Activated naive CD4-positive, alpha-beta T cell treated with Interleukin-2 at 50 U/mL for 16 hours (primary cell): ENCODE data around the gene WDR6.

Source experiments
- DNase-seq: peaks from one replicate; pipeline ENCODE4 v3.0.0-alpha.2; 2020

The WDR6 gene

DNA sequence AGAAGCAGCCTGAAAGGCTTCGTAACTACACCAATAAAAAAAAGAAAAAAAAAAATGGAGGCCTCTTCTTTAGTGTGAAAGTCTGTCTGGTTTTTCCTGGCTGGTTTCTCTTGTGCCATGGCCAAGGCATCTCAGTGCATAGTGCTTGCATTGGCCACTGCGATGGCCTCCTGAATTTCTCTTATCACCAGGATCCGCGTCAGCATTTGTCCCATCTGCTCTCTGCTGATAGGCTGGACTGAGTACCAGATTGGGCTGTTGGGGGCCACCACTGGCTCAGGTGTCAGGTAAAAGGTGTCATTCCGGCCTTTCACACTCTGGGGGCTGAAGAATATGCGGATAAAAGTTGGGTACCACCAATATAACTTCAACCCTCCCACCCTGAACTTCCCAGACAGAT is 23.1 kb downstream of the WDR6 start:
- no peak for DNase-seq

DNA sequence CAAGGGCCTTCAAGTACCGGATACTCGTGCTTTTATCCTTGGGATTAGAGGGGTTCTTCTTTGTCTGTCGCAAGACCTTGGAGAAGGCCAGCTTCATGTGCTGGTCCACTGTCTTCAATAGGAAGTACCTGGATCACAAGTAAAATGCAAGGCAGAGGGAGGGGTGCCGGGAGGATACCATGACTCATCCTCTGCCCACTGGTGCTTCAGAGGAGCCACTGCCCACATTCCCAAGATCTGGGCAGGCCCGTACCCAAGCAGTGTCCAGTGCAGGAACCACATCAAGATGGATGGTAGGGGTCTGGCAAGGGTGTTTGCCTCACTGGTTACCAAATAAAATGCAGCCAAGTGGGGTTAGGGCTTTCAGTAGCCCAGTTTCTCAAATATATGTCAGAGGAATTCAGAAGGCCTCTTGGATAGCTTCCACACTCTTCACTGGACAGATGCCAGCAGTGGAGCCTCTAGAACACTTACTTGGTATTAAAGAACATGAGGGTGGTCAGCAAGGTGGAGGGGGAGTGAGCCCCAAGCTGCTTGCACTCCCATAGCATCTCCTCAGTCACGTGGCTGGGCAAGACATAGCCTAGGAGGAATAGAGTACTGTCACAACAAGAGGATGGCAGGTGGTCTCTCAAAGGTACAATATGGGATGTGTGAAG is 25.6 kb downstream of the WDR6 start:
- DNase-seq = no peak

DNA sequence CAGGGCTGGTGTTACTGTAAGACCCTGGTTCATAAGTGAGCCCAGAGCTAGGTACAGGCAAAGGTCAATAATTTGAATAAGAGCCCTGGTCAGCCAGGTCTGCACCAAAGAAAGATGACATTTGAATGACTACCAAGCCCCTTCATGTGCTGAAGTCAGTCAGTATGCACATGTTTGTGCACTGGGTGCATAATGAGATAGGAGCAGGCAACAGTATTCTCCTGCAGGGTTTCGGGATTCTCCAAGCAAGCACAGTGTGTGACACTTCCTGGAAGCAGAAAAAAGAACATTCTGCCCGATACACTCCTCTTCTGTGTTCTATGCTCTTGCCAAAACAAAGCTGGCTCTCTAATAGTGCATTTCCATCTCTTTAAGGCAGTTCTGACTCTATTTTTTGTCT is 27.5 kb downstream of the WDR6 start:
- no peak for DNase-seq

DNA sequence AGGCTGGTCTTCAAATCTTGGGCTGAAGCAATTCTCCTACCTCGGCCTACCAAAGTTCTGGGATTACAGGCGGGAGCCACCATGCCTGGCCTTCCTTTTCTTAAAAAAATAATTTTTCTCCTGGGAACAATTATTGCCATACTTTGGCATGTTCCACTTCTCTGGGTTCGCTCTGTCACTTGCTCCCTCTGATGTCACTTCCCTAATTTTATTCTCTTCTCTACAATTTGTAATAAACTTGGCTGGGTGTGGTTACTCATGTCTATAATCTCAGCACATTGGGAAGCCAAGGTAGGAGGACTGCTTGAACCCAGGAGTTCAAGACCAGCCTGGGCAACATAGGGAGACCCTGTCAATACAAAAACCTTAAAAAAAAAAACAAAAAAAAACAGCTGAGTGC is 28.1 kb downstream of the WDR6 start:
- no peak for DNase-seq

DNA sequence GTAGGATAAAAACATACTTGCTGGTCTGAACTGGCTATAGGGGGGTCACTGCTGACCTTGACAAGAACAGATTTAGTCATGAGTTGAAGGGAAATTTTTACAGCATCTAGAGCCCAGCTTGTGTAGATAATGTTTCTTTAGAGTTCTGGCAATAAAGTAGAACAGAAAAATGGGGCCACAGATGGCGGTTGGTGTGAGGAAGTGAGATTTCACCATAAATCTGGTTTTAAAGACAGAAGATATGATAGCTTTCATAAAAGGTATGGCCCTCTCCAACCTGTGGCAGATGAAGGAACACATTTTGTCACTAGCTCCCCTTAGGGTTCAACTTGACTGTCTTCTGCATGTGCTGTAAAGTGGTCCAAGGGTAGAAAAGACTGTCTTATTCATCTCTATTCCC is 46.4 kb downstream of the WDR6 start:
- no peak for DNase-seq

DNA sequence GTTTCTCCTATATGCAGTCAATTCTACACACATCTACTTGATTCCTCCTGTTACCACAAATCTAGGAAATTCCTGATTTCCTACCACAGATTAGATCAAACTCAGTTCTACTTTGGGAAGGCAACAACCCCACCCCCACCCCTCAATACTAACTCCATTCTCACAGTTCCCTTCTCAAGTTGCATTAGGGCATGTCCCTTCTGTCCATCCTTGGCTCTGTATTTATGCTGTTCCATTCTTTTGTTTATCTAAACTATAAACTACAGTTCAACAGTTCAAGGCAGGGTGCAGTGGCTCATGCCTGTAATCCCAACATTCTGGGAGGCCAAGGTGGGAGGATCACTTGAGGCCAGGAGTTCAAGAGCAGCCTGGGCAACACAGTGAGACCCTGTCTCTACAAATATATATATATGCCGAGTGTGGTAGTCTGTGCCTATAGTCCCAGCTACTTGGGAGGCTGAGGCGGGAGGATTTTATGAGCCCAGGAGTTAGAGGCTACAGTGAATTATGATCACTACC is 47.2 kb downstream of the WDR6 start:
- DNase-seq = no peak

DNA sequence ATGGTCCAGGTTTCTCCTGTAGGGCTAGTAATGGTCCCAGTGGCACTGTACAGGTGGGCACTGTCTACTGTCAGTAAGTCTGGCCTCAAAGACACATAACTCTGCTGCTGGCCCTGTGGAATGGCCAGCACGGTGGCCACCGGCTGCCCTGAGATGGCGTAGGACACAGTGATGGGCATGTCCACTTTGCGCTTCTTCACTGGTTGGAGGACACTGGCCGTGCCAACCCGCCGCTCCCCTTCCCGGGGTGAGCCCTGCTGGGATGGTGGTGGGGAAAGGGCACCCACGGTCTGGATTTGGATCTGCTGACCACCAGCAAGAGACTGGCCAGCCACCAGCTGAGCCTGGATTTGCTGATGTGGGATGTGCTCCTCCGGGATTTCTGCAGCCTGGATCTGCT is 50.1 kb downstream of the WDR6 start:
- DNase-seq = no peak

DNA sequence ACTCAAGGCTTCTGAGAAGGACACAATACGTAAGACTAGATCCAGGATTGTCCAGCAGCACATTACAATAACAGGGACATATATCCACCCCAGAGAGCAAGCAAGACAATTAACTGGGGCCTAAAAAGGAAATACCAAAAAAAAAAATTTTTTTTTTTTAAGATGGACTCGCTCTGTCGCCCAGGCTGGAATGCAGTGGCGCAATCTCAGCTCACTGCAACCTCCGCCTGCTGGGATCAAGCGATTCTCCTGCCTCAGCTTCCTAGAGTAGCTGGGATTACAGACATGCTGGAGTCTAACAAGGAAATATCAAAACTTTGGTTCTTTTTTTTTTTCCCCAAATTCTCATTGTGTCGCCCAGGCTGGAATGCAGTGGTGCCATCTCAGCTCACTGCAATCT is 50.8 kb downstream of the WDR6 start:
- DNase-seq = no peak
